ENCODE data around the gene GLB1L.

DNA sequence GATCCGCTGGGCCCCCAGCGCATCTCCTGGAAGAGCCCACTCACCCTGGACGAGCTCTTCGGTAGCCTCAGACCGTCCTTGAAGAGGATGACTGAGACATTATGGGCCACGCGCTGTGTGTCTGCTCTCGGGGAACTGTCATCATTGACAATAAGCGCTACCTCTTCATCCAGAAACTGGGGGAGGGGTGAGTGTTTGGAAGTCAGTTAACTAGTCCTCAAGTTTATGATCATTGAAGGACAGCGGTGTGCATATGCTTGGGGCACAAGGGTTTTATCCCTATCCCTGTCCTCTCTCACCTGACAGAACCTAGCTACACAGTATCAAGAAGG, 621 bp upstream of the GLB1L start:
- TF ChIP-seq, protein P1, sequence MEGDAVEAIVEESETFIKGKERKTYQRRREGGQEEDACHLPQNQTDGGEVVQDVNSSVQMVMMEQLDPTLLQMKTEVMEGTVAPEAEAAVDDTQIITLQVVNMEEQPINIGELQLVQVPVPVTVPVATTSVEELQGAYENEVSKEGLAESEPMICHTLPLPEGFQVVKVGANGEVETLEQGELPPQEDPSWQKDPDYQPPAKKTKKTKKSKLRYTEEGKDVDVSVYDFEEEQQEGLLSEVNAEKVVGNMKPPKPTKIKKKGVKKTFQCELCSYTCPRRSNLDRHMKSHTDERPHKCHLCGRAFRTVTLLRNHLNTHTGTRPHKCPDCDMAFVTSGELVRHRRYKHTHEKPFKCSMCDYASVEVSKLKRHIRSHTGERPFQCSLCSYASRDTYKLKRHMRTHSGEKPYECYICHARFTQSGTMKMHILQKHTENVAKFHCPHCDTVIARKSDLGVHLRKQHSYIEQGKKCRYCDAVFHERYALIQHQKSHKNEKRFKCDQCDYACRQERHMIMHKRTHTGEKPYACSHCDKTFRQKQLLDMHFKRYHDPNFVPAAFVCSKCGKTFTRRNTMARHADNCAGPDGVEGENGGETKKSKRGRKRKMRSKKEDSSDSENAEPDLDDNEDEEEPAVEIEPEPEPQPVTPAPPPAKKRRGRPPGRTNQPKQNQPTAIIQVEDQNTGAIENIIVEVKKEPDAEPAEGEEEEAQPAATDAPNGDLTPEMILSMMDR (IDR thresholded peaks at IDR 0.05) = no peak
- TF ChIP-seq POLR2A (IDR thresholded peaks at IDR 0.05) = no peak

Measured in lower leg skin (tissue), 3 donors.